HG03460 (cell line): ENCODE results near the gene MAPK1.
"Not testable (repeated sequence)": the region's sequence is repeated elsewhere in the genome, so short reads cannot be mapped to it uniquely, and the experiment has no call there.

Experiments
- ATAC-seq: cut with Tn5 transposase; IDR thresholded peaks from one replicate; pipeline ENCODE4 v1.9.1; 2021; ENCODE audit not compliant: unreplicated experiment

MAPK1 gene

GRCh38 chr22:21730535-21731308, 136.7 kb downstream of the MAPK1 start:
- ATAC-seq = no peak

GRCh38 chr22:21729184-21729583, 138.3 kb downstream of the MAPK1 start:
- ATAC-seq = not testable (repeated sequence)

- ATAC-seq = no peak
Observed at GRCh38 chr22:21728270-21728669, 139.2 kb downstream of the MAPK1 start.

GRCh38 chr22:21727768-21728167, 139.7 kb downstream of the MAPK1 start:
- ATAC-seq = no peak

- no peak for ATAC-seq
Observed at GRCh38 chr22:21727159-21727558, 140.3 kb downstream of the MAPK1 start.

GRCh38 chr22:21726650-21727049, 140.8 kb downstream of the MAPK1 start:
- no peak for ATAC-seq

GRCh38 chr22:21725956-21726649, 141.3 kb downstream of the MAPK1 start:
- ATAC-seq = no peak

GRCh38 chr22:21724496-21724895, 142.9 kb downstream of the MAPK1 start:
- not testable (repeated sequence) for ATAC-seq

- not testable (repeated sequence) for ATAC-seq
Observed at GRCh38 chr22:21721195-21721852, 146.1 kb downstream of the MAPK1 start.

- ATAC-seq = not testable (repeated sequence)
Observed at GRCh38 chr22:21720191-21720859, 147.1 kb downstream of the MAPK1 start.

GRCh38 chr22:21719024-21719423, 148.4 kb downstream of the MAPK1 start:
- ATAC-seq = no peak

- ATAC-seq = no peak
Observed at GRCh38 chr22:21718499-21718898, 148.9 kb downstream of the MAPK1 start.

- ATAC-seq = not testable (repeated sequence)
Observed at GRCh38 chr22:21716395-21717122, 150.9 kb downstream of the MAPK1 start.

- ATAC-seq = no peak
Observed at GRCh38 chr22:21714786-21715185, 152.7 kb downstream of the MAPK1 start.

- no peak for ATAC-seq
Observed at GRCh38 chr22:21714059-21714770, 153.2 kb downstream of the MAPK1 start.

- no peak for ATAC-seq
Observed at GRCh38 chr22:21713428-21714058, 153.9 kb downstream of the MAPK1 start.

GRCh38 chr22:21712751-21713427, 154.6 kb downstream of the MAPK1 start:
- ATAC-seq = no peak

GRCh38 chr22:21711851-21712250, 155.6 kb downstream of the MAPK1 start:
- ATAC-seq = no peak

GRCh38 chr22:21710156-21710555, 157.3 kb downstream of the MAPK1 start:
- no peak for ATAC-seq
